ENCODE data around the gene ADARB2. TPM values are rescaled to one million over a fixed set of nuclear protein-coding genes. Genes with fewer than 3 reads are reported as not detected.

ADARB2 gene
- polyA plus RNA-seq, 1 of the 3 experiments (the other 2 are of a cell fraction) = not detected

GRCh38 chr10:1390200-1390599 lies 347.1 kb downstream of the ADARB2 start:
- CTCF ChIA-PET = interaction anchor here (1.2 kb wide), 1 partner anchor 32 kb away, joined by 3 read pairs; no protein-coding TSS in a partner anchor

GRCh38 chr10:1384026-1384425 lies 353.3 kb downstream of the ADARB2 start:
- 41% methylated on average over 5 of the region's 5 CpGs for WGBS (ENCODE audit: low lambda C conversion rate)
- no peak for TF ChIP-seq EZH2phosphoT487 (IDR thresholded peaks at IDR 0.05; ENCODE audit: borderline replicate concordance, low read depth)
- TF ChIP-seq, protein P1, sequence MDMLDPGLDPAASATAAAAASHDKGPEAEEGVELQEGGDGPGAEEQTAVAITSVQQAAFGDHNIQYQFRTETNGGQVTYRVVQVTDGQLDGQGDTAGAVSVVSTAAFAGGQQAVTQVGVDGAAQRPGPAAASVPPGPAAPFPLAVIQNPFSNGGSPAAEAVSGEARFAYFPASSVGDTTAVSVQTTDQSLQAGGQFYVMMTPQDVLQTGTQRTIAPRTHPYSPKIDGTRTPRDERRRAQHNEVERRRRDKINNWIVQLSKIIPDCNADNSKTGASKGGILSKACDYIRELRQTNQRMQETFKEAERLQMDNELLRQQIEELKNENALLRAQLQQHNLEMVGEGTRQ (IDR thresholded peaks at IDR 0.05; ENCODE audit: borderline replicate concordance, low read depth, low read length) = no peak
- no peak for TF ChIP-seq REST (IDR thresholded peaks at IDR 0.05; ENCODE audit: low read depth, low read length)
- TF ChIP-seq MXI1 (IDR thresholded peaks at IDR 0.05; ENCODE audit: low read depth, low read length) = no peak
- POLR2A ChIA-PET = no interaction called here
- Histone ChIP-seq H3K36me3 (replicated peaks in 1 of 2; ENCODE audit: control insufficient read depth in 1 of 2, insufficient read depth in 2 of 2, low read length in 1 of 2) (no peaks in the 10 kb centered on the region), H3K9ac (no peak overlapping the region), H3K4me3 (ENCODE audit: low read depth in 2 of 2, low read length in 1 of 2) (no peak overlapping the region), H2AFZ (ENCODE audit: low read depth) (no peak overlapping the region), H3K9me2 (no peaks in the 10 kb centered on the region), H3K9me3 (peaks cover 15% of the 10 kb centered on the region; the same call in 1 of the 2 replicates), H3K27me3 (ENCODE audit: insufficient read depth) (no peaks in the 10 kb centered on the region), H3K4me2 (no peak overlapping the region), H4K20me1 (ENCODE audit: insufficient read depth) (no peaks in the 10 kb centered on the region), H3F3A (replicated peaks; ENCODE audit: insufficient read depth) (no peaks in the 10 kb centered on the region), H3K4me1 (ENCODE audit: control insufficient read depth in 1 of 2, insufficient read depth in 2 of 2, low read depth in 1 of 2, low read length in 1 of 2) (peaks cover 0 to 2% of the 10 kb centered on the region in 2 experiments; a peak in 1 of 4 replicates), H3K27ac (ENCODE audit: low read depth in 2 of 2, low read length in 1 of 2) (no peak overlapping the region), H3K79me2 (ENCODE audit: insufficient read depth) (no peaks in the 10 kb centered on the region)
- CTCF ChIA-PET = interaction anchor here (1.6 kb wide), 1 partner anchor 37 kb away, joined by 6 read pairs; no protein-coding TSS in a partner anchor
- no peak for DNase-seq

More at GRCh38 chr10:1390200-1390599, 347.1 kb downstream of the ADARB2 start:
- no peaks in the 10 kb centered on the region for H4K20me1 ChIP-seq (ENCODE audit: insufficient read depth)
- no peaks in the 10 kb centered on the region for H3K36me3 ChIP-seq (replicated peaks in 1 of 2; ENCODE audit: control insufficient read depth in 1 of 2, insufficient read depth in 2 of 2, low read length in 1 of 2)
- no peak overlapping the region for H3K4me3 ChIP-seq (ENCODE audit: low read depth in 2 of 2, low read length in 1 of 2)
- no peak overlapping the region for H3K27ac ChIP-seq (ENCODE audit: low read depth in 2 of 2, low read length in 1 of 2)
- H3K9ac ChIP-seq = no peak overlapping the region
- 45% methylated on average over 3 of the region's 3 CpGs for WGBS (ENCODE audit: low lambda C conversion rate)
- no peak for TF ChIP-seq MEF2A (IDR thresholded peaks at IDR 0.05; ENCODE audit: borderline replicate concordance, low read depth)
- no peak for TF ChIP-seq TAF1 (IDR thresholded peaks at IDR 0.05; ENCODE audit: borderline replicate concordance, low read depth, low read length)
- no peak for TF ChIP-seq TEAD4 (IDR thresholded peaks at IDR 0.05; ENCODE audit: borderline replicate concordance, insufficient read depth)
- no peak for TF ChIP-seq RCOR1 (IDR thresholded peaks at IDR 0.05; ENCODE audit: low read length)
- no peak for TF ChIP-seq EP300 (IDR thresholded peaks at IDR 0.05; ENCODE audit: borderline replicate concordance in 1 of 2, low read depth in 1 of 2, low read length in 1 of 2)
- no peak for TF ChIP-seq IRF3 (IDR thresholded peaks at IDR 0.05; ENCODE audit: low read depth, low read length)
- no peak for TF ChIP-seq CHD2 (IDR thresholded peaks at IDR 0.05; ENCODE audit: low read length, partially characterized antibody)
- H3K79me2 ChIP-seq (ENCODE audit: insufficient read depth) = no peaks in the 10 kb centered on the region
- H3K9me2 ChIP-seq = no peaks in the 10 kb centered on the region
- POLR2A ChIA-PET = no interaction called here
- H3K9me3 ChIP-seq = peaks cover 14% of the 10 kb centered on the region; the same call in 1 of the 2 replicates
- no peak overlapping the region for H3K4me2 ChIP-seq
- H2AFZ ChIP-seq (ENCODE audit: low read depth) = no peak overlapping the region
- no peaks in the 10 kb centered on the region for H3F3A ChIP-seq (replicated peaks; ENCODE audit: insufficient read depth)
- no peaks in the 10 kb centered on the region; a peak in 1 of 4 replicates for H3K4me1 ChIP-seq (ENCODE audit: control insufficient read depth in 1 of 2, insufficient read depth in 2 of 2, low read depth in 1 of 2, low read length in 1 of 2)
- H3K27me3 ChIP-seq (ENCODE audit: insufficient read depth) = no peaks in the 10 kb centered on the region
- DNase-seq = no peak
